Measurements from ENCODE around the gene OARD1.

The OARD1 gene

GRCh38 chr6:41093729-41094128 lies 21.6 kb upstream of the OARD1 start:
- DNase-seq (ENCODE audit: insufficient read length, low spot score) (no peak), FAIRE-seq (no peak)
- TF ChIP-seq POLR2AphosphoS5 (IDR thresholded peaks at IDR 0.05; ENCODE audit: low read depth, low read length) (no peak), SPI1 (IDR thresholded peaks at IDR 0.05; ENCODE audit: low read depth, low read length) (no peak), PAX5 (IDR thresholded peaks at IDR 0.05; ENCODE audit: insufficient read depth, low read length, severe bottlenecking) (no peak), TAF1 (IDR thresholded peaks at IDR 0.05; ENCODE audit: low read depth, low read length) (no peak), POLR2A (IDR thresholded peaks at IDR 0.05; ENCODE audit: low read depth, low read length) (no peak), POU2F2 (IDR thresholded peaks at IDR 0.05; ENCODE audit: low read depth, low read length) (no peak)

- FAIRE-seq, result no peak
- no peak for TF ChIP-seq POLR2AphosphoS5 (IDR thresholded peaks at IDR 0.05; ENCODE audit: low read depth, low read length)
- no peak for TF ChIP-seq SPI1 (IDR thresholded peaks at IDR 0.05; ENCODE audit: low read depth, low read length)
- no peak for DNase-seq (ENCODE audit: insufficient read length, low spot score)
Measured at GRCh38 chr6:41092421-41093140, 20.4 kb upstream of the OARD1 start.

GRCh38 chr6:41090841-41091761 lies 18.9 kb upstream of the OARD1 start:
- TF ChIP-seq POLR2A (IDR thresholded peaks at IDR 0.05; ENCODE audit: low read depth, low read length) (no peak), POLR2AphosphoS5 (IDR thresholded peaks at IDR 0.05; ENCODE audit: low read depth, low read length) (no peak), POU2F2 (IDR thresholded peaks at IDR 0.05; ENCODE audit: low read depth, low read length) (no peak), PAX5 (IDR thresholded peaks at IDR 0.05; ENCODE audit: insufficient read depth, low read length, severe bottlenecking) (no peak), SPI1 (IDR thresholded peaks at IDR 0.05; ENCODE audit: low read depth, low read length) (no peak)
- FAIRE-seq (no peak), DNase-seq (ENCODE audit: insufficient read length, low spot score) (no peak)

- TF ChIP-seq TAF1 (IDR thresholded peaks at IDR 0.05; ENCODE audit: low read depth, low read length) (no peak), POU2F2 (IDR thresholded peaks at IDR 0.05; ENCODE audit: low read depth, low read length) (no peak), PAX5 (IDR thresholded peaks at IDR 0.05; ENCODE audit: insufficient read depth, low read length, severe bottlenecking) (no peak), POLR2AphosphoS5 (IDR thresholded peaks at IDR 0.05; ENCODE audit: low read depth, low read length) (no peak)
- FAIRE-seq (no peak), DNase-seq (ENCODE audit: insufficient read length, low spot score) (no peak)
Measured at GRCh38 chr6:41088451-41088850, 16.3 kb upstream of the OARD1 start.

GRCh38 chr6:41085182-41085581 lies 13.0 kb upstream of the OARD1 start:
- FAIRE-seq (no peak), DNase-seq (ENCODE audit: insufficient read length, low spot score) (no peak)
- TF ChIP-seq POLR2AphosphoS5 (IDR thresholded peaks at IDR 0.05; ENCODE audit: low read depth, low read length), result no peak
- TF ChIP-seq POU2F2 (IDR thresholded peaks at IDR 0.05; ENCODE audit: low read depth, low read length), result no peak
- no peak for TF ChIP-seq TAF1 (IDR thresholded peaks at IDR 0.05; ENCODE audit: low read depth, low read length)
- no peak for TF ChIP-seq SPI1 (IDR thresholded peaks at IDR 0.05; ENCODE audit: low read depth, low read length)
- TF ChIP-seq PAX5 (IDR thresholded peaks at IDR 0.05; ENCODE audit: insufficient read depth, low read length, severe bottlenecking), result no peak
- TF ChIP-seq POLR2A (IDR thresholded peaks at IDR 0.05; ENCODE audit: low read depth, low read length), result no peak

GRCh38 chr6:41083072-41083471 lies 10.9 kb upstream of the OARD1 start:
- TF ChIP-seq SPI1 (IDR thresholded peaks at IDR 0.05; ENCODE audit: low read depth, low read length), result no peak
- TF ChIP-seq POLR2AphosphoS5 (IDR thresholded peaks at IDR 0.05; ENCODE audit: low read depth, low read length), result no peak
- no peak for TF ChIP-seq PAX5 (IDR thresholded peaks at IDR 0.05; ENCODE audit: insufficient read depth, low read length, severe bottlenecking)
- TF ChIP-seq POLR2A (IDR thresholded peaks at IDR 0.05; ENCODE audit: low read depth, low read length), result no peak
- TF ChIP-seq POU2F2 (IDR thresholded peaks at IDR 0.05; ENCODE audit: low read depth, low read length), result no peak
- FAIRE-seq (no peak), DNase-seq (ENCODE audit: insufficient read length, low spot score) (no peak)

- FAIRE-seq (no peak), DNase-seq (ENCODE audit: insufficient read length, low spot score) (no peak)
- no peak for TF ChIP-seq POU2F2 (IDR thresholded peaks at IDR 0.05; ENCODE audit: low read depth, low read length)
- TF ChIP-seq TAF1 (IDR thresholded peaks at IDR 0.05; ENCODE audit: low read depth, low read length), result no peak
- no peak for TF ChIP-seq POLR2AphosphoS5 (IDR thresholded peaks at IDR 0.05; ENCODE audit: low read depth, low read length)
- no peak for TF ChIP-seq SPI1 (IDR thresholded peaks at IDR 0.05; ENCODE audit: low read depth, low read length)
Measured at GRCh38 chr6:41080621-41081020, 8.5 kb upstream of the OARD1 start.

GRCh38 chr6:41079080-41079479 lies 6.9 kb upstream of the OARD1 start:
- no peak for TF ChIP-seq POLR2AphosphoS5 (IDR thresholded peaks at IDR 0.05; ENCODE audit: low read depth, low read length)
- TF ChIP-seq TAF1 (IDR thresholded peaks at IDR 0.05; ENCODE audit: low read depth, low read length), result no peak
- no peak for TF ChIP-seq PAX5 (IDR thresholded peaks at IDR 0.05; ENCODE audit: insufficient read depth, low read length, severe bottlenecking)
- TF ChIP-seq POLR2A (IDR thresholded peaks at IDR 0.05; ENCODE audit: low read depth, low read length), result no peak
- no peak for TF ChIP-seq POU2F2 (IDR thresholded peaks at IDR 0.05; ENCODE audit: low read depth, low read length)
- TF ChIP-seq SPI1 (IDR thresholded peaks at IDR 0.05; ENCODE audit: low read depth, low read length), result no peak
- no peak for FAIRE-seq

GRCh38 chr6:41078101-41078500 lies 5.9 kb upstream of the OARD1 start:
- FAIRE-seq (no peak), DNase-seq (ENCODE audit: insufficient read length, low spot score) (no peak)
- TF ChIP-seq TAF1 (IDR thresholded peaks at IDR 0.05; ENCODE audit: low read depth, low read length) (no peak), POLR2AphosphoS5 (IDR thresholded peaks at IDR 0.05; ENCODE audit: low read depth, low read length) (no peak), PAX5 (IDR thresholded peaks at IDR 0.05; ENCODE audit: insufficient read depth, low read length, severe bottlenecking) (no peak), POU2F2 (IDR thresholded peaks at IDR 0.05; ENCODE audit: low read depth, low read length) (no peak), SPI1 (IDR thresholded peaks at IDR 0.05; ENCODE audit: low read depth, low read length) (no peak), POLR2A (IDR thresholded peaks at IDR 0.05; ENCODE audit: low read depth, low read length) (no peak)

More at GRCh38 chr6:41079080-41079479, 6.9 kb upstream of the OARD1 start:
- no peak for DNase-seq (ENCODE audit: insufficient read length, low spot score)
